ENCODE data around the gene BAD. TPM values are rescaled to one million over a fixed set of nuclear protein-coding genes. Genes with fewer than 3 reads are reported as not detected.

BAD gene
- total RNA-seq, 4 donors from 2014 or later: 57.1 to 71.9 (median 64.4) TPM

GRCh38 chr11:64263021-64263946 is 21.2 kb downstream of the BAD start:
- WGBS: 84% methylated on average over 8 of the region's 29 CpGs
- peaks cover 14% of the 10 kb centered on the region for H3K4me1 ChIP-seq
- H3K27ac ChIP-seq: no peak overlapping the region
- no peaks in the 10 kb centered on the region for H3K27me3 ChIP-seq
- no peak for TF ChIP-seq EP300 (IDR thresholded peaks at IDR 0.05)
- TF ChIP-seq CTCF (IDR thresholded peaks at IDR 0.05): no peak
- TF ChIP-seq POLR2AphosphoS5 (IDR thresholded peaks at IDR 0.05): no peak
- TF ChIP-seq POLR2A (IDR thresholded peaks at IDR 0.05): no peak
- H3K36me3 ChIP-seq: peaks cover 78% of the 10 kb centered on the region
- no peak for DNase-seq (ENCODE audit: low spot score in 2 of 2)
- H3K9me3 ChIP-seq: no peaks in the 10 kb centered on the region
- no peak overlapping the region for H3K4me3 ChIP-seq

- WGBS: 93% methylated on average over 17 of the region's 42 CpGs
- peaks cover 86% of the 10 kb centered on the region for H3K36me3 ChIP-seq
- H3K27ac ChIP-seq: no peak overlapping the region
Observed at GRCh38 chr11:64262271-64263002, 22.0 kb downstream of the BAD start.

GRCh38 chr11:64261556-64262080 is 22.8 kb downstream of the BAD start:
- WGBS: 89% methylated on average over 13 of the region's 18 CpGs
- no peaks in the 10 kb centered on the region for H3K4me1 ChIP-seq
- no peak overlapping the region for H3K4me3 ChIP-seq

More at GRCh38 chr11:64262271-64263002, 22.0 kb downstream of the BAD start:
- H3K4me1 ChIP-seq: peaks cover 6% of the 10 kb centered on the region
- H3K27me3 ChIP-seq: no peaks in the 10 kb centered on the region
- H3K4me3 ChIP-seq: no peak overlapping the region
- H3K9me3 ChIP-seq: no peaks in the 10 kb centered on the region
- no peak for DNase-seq (ENCODE audit: low spot score in 2 of 2)
- TF ChIP-seq CTCF (IDR thresholded peaks at IDR 0.05) (no peak), POLR2AphosphoS5 (IDR thresholded peaks at IDR 0.05) (no peak), EP300 (IDR thresholded peaks at IDR 0.05) (no peak), POLR2A (IDR thresholded peaks at IDR 0.05) (no peak)

GRCh38 chr11:64260147-64260708 is 24.2 kb downstream of the BAD start:
- Histone ChIP-seq H3K36me3 (peaks cover 95% of the 10 kb centered on the region), H3K27me3 (no peaks in the 10 kb centered on the region), H3K4me3 (no peak overlapping the region), H3K4me1 (no peaks in the 10 kb centered on the region), H3K9me3 (no peaks in the 10 kb centered on the region), H3K27ac (no peak overlapping the region)
- no peak for TF ChIP-seq EP300 (IDR thresholded peaks at IDR 0.05)
- no peak for TF ChIP-seq POLR2A (IDR thresholded peaks at IDR 0.05)
- no peak for TF ChIP-seq POLR2AphosphoS5 (IDR thresholded peaks at IDR 0.05)
- no peak for TF ChIP-seq CTCF (IDR thresholded peaks at IDR 0.05)
- 94% methylated on average over 6 of the region's 6 CpGs for WGBS
- no peak for DNase-seq (ENCODE audit: low spot score in 2 of 2)

More at GRCh38 chr11:64261556-64262080, 22.8 kb downstream of the BAD start:
- no peak for DNase-seq (ENCODE audit: low spot score in 2 of 2)
- Histone ChIP-seq H3K27ac (no peak overlapping the region), H3K36me3 (peaks cover 93% of the 10 kb centered on the region), H3K27me3 (no peaks in the 10 kb centered on the region), H3K9me3 (no peaks in the 10 kb centered on the region)
- TF ChIP-seq EP300 (IDR thresholded peaks at IDR 0.05) (no peak), CTCF (IDR thresholded peaks at IDR 0.05) (no peak), POLR2AphosphoS5 (IDR thresholded peaks at IDR 0.05) (no peak), POLR2A (IDR thresholded peaks at IDR 0.05) (no peak)

Data from suprapubic skin (tissue), 4 donors.